IMR-90 (cell line): Measurements from ENCODE around the gene IDI2. TPM values are rescaled to one million over a fixed set of nuclear protein-coding genes. Genes with fewer than 3 reads are reported as not detected.

Experiments used
- ATAC-seq: fragments of 200-7000 bp; cut with Tn5 transposase; 2 replicates; pipeline ENCODE4 v1.9.1; 2020; ENCODE audit warnings: low read depth, mild to moderate bottlenecking, moderate library complexity
- BruUV-seq: library from RNA; stranded (reverse); fragments of 400-500 nt; replicated peaks from 2 replicates; lab custom pipeline; 2021; lab: Mats Ljungman, UMichigan
- CTCF ChIA-PET: fragments of 300-600 bp; formaldehyde crosslinking; extraction: SDS; loops from one replicate; lab custom pipeline; 2021; ENCODE audit warnings: antibody characterized with exemption; lab: Yijun Ruan, JAX
- POLR2A ChIA-PET: fragments of 300-600 bp; sonication (Branson Sonifier 250); formaldehyde crosslinking; loops from one replicate; lab custom pipeline; 2022; ENCODE audit warnings: antibody characterized with exemption; ENCODE audit not compliant: unreplicated experiment; lab: Charles Lee
- DNase-seq: peaks from one replicate; pipeline ENCODE4 v3.0.0; 2013
- H2AFZ ChIP-seq: replicated peaks from 2 replicates; pipeline ENCODE3; 2013; ENCODE audit warnings: low read length, mild to moderate bottlenecking; ENCODE audit not compliant: poor library complexity
- H2AK5ac ChIP-seq: 2 replicates; pipeline ENCODE4 v1.6.1; 2013; ENCODE audit warnings: low read depth, low read length, inconsistent platforms
- H2AK9ac ChIP-seq: replicated peaks from 2 replicates; pipeline ENCODE3; 2013; ENCODE audit warnings: mild to moderate bottlenecking, low read depth, low read length, moderate library complexity; ENCODE audit not compliant: poor library complexity
- H2BK120ac ChIP-seq: 2 replicates; pipeline ENCODE4 v1.6.1; 2013; ENCODE audit warnings: low read depth, low read length, inconsistent platforms
- H2BK15ac ChIP-seq: 3 replicates; pipeline ENCODE4 v1.6.1; 2013; ENCODE audit warnings: low read depth, low read length, inconsistent platforms
- H2BK20ac ChIP-seq: 2 replicates; pipeline ENCODE4 v1.6.1; 2013; ENCODE audit warnings: low read depth, mild to moderate bottlenecking, inconsistent platforms, low read length, moderate library complexity
- H2BK5ac ChIP-seq: 2 replicates; pipeline ENCODE4 v1.6.1; 2013; ENCODE audit warnings: mild to moderate bottlenecking, low read depth, low read length, inconsistent platforms; ENCODE audit not compliant: poor library complexity, severe bottlenecking
- H3K14ac ChIP-seq: replicated peaks from 2 replicates; pipeline ENCODE4 v1.6.1; 2013; ENCODE audit warnings: low read depth, low read length, inconsistent platforms
- H3K18ac ChIP-seq: 2 replicates; pipeline ENCODE4 v1.6.1; 2013; ENCODE audit warnings: low read depth, low read length, control low read depth
- H3K23ac ChIP-seq: 2 replicates; pipeline ENCODE4 v1.6.1; 2013; ENCODE audit warnings: low read depth, low read length, inconsistent platforms
- H3K27ac ChIP-seq: 2 replicates; pipeline ENCODE4 v1.5.1; 2013; ENCODE audit warnings: mild to moderate bottlenecking, control low read depth, low read length; ENCODE audit not compliant: insufficient read depth
- H3K27me3 ChIP-seq: 2 replicates; pipeline ENCODE4 v1.6.1; 2013; ENCODE audit warnings: low read length; ENCODE audit not compliant: control insufficient read depth, insufficient read depth
- H3K36me3 ChIP-seq: 2 replicates; pipeline ENCODE4 v1.6.1; 2013; ENCODE audit warnings: low read length, mixed read lengths; ENCODE audit not compliant: control insufficient read depth, insufficient read depth
- H3K4ac ChIP-seq: 2 replicates; pipeline ENCODE4 v1.6.1; 2013; ENCODE audit warnings: low read depth, low read length, inconsistent platforms
- H3K4me1 ChIP-seq: 2 replicates; pipeline ENCODE4 v1.6.1; 2013; ENCODE audit warnings: low read length, mixed read lengths; ENCODE audit not compliant: control insufficient read depth, insufficient read depth
- H3K4me2 ChIP-seq: 2 replicates; pipeline ENCODE4 v1.6.1; 2013; ENCODE audit warnings: low read depth, mild to moderate bottlenecking, control low read depth, low read length, moderate library complexity
- H3K4me3 ChIP-seq: 2 replicates; pipeline ENCODE4 v1.5.1; 2013; ENCODE audit warnings: low read depth, mild to moderate bottlenecking, control low read depth, low read length, moderate library complexity; ENCODE audit not compliant: insufficient read depth
- H3K56ac ChIP-seq: 2 replicates; pipeline ENCODE4 v1.6.1; 2013; ENCODE audit warnings: low read length, inconsistent platforms; ENCODE audit not compliant: insufficient read depth; ENCODE audit errors: extremely low read depth
- H3K79me1 ChIP-seq, 2 experiments: 2 replicates each; pipeline ENCODE4 v1.6.1; 2013; ENCODE audit warnings: low read length in 2 of 2, inconsistent platforms in 1 of 2, low read depth in 1 of 2
- H3K9ac ChIP-seq: 2 replicates; pipeline ENCODE4 v1.6.1; 2013; ENCODE audit warnings: low read depth, low read length, control low read depth
- H3K9me1 ChIP-seq: 2 replicates; pipeline ENCODE4 v1.6.1; 2013; ENCODE audit warnings: low read length, inconsistent platforms; ENCODE audit not compliant: insufficient read depth
- H3K9me3 ChIP-seq: 2 replicates; pipeline ENCODE4 v1.6.1; 2013; ENCODE audit warnings: low read length; ENCODE audit not compliant: control insufficient read depth, insufficient read depth
- H4K20me1 ChIP-seq: 2 replicates; pipeline ENCODE4 v1.6.1; 2013; ENCODE audit warnings: low read length, inconsistent platforms; ENCODE audit not compliant: insufficient read depth
- H4K5ac ChIP-seq: 2 replicates; pipeline ENCODE4 v1.6.1; 2013; ENCODE audit warnings: mild to moderate bottlenecking, low read depth, low read length, control low read depth
- H4K8ac ChIP-seq, 2 experiments: 2 replicates each; pipeline ENCODE4 v1.6.1; 2013; ENCODE audit warnings: low read depth in 2 of 2, low read length in 2 of 2, control low read depth in 1 of 2, inconsistent platforms in 1 of 2
- H4K91ac ChIP-seq: 2 replicates; pipeline ENCODE4 v1.6.1; 2013; ENCODE audit warnings: low read depth, low read length, inconsistent platforms; ENCODE audit not compliant: insufficient read depth
- CEBPB ChIP-seq: IDR thresholded peaks from 2 replicates; pipeline ENCODE4 v1.6.1; 2012; ENCODE audit warnings: low read depth, low read length, improper control_type of control experiment
- CHD1 ChIP-seq: IDR thresholded peaks from 2 replicates; pipeline ENCODE4 v1.6.1; 2012; ENCODE audit warnings: low read depth, low read length, improper control_type of control experiment
- ELK1 ChIP-seq: fragments of 150-350 bp; IDR thresholded peaks from 2 replicates; pipeline ENCODE4 v1.6.1; 2016; ENCODE audit warnings: low read depth, mild to moderate bottlenecking, low read length, moderate library complexity, borderline replicate concordance
- MAFK ChIP-seq: IDR thresholded peaks from 2 replicates; pipeline ENCODE4 v1.6.1; 2012; ENCODE audit warnings: low read depth, low read length, improper control_type of control experiment
- MXI1 ChIP-seq: IDR thresholded peaks from 2 replicates; pipeline ENCODE4 v1.6.1; 2012; ENCODE audit warnings: low read depth, mild to moderate bottlenecking, low read length, moderate library complexity, borderline replicate concordance
- RAD21 ChIP-seq: IDR thresholded peaks from 2 replicates; pipeline ENCODE4 v1.6.1; 2012; ENCODE audit warnings: low read length, improper control_type of control experiment
- RFX5 ChIP-seq: IDR thresholded peaks from 2 replicates; pipeline ENCODE4 v1.8.0; 2012; ENCODE audit warnings: low read depth, mild to moderate bottlenecking, low read length, moderate library complexity
- SMC3 ChIP-seq: fragments of 150-350 bp; IDR thresholded peaks from 2 replicates; pipeline ENCODE4 v1.6.1; 2016; ENCODE audit warnings: low read depth, mild to moderate bottlenecking, antibody characterized with exemption, low read length, moderate library complexity
- WGBS, 2 experiments: methylation state at CpG; one replicate each; pipeline versions ENCODE4 v1.1.5 to v1.1.7; 2013; ENCODE audit warnings: missing lambda C conversion rate in 2 of 2; ENCODE audit not compliant: insufficient read length in 1 of 2; ENCODE audit errors: extremely low coverage in 2 of 2; 5-methylcytosine and 5-hydroxymethylcytosine counted together
- dilution Hi-C: fragments of 300-500 bp; cut with HindIII; formaldehyde crosslinking; loops from one replicate; pipeline ENCODE4 v1.14.3; 2018; ENCODE audit warnings: low sequenced_read_pairs; ENCODE audit not compliant: unreplicated experiment
- in situ Hi-C: fragments of 300-500 bp; cut with MboI; formaldehyde crosslinking; loops from 3 replicates; pipeline ENCODE4 v1.14.3; 2019; ENCODE audit warnings: low sequenced_read_pairs, inconsistent platforms, mixed read lengths
- intact Hi-C: fragments of 100-400 bp; cut with micrococcal nuclease; formaldehyde crosslinking; loops from 2 replicates; pipeline ENCODE4 v1.10.0; 2022
- polyA plus RNA-seq, 3 experiments: library from polyadenylated mRNA; depleted of rRNA; stranded (reverse); fragments of >200 nt; gene quantifications; 2 replicates each; pipeline ENCODE4 v1.2.3, GENCODE V29; 2012; ENCODE audit warnings: low replicate concordance in 1 of 3
- total RNA-seq: library from RNA; depleted of rRNA; stranded (reverse); fragments of >200 nt; gene quantifications from 2 replicates; pipeline ENCODE4 v1.2.3, GENCODE V29; 2012
- TF ChIP-seq, protein P1 (sequence below): conservative IDR thresholded peaks from 2 replicates; pipeline ENCODE4 v1.5.1; 2012; ENCODE audit warnings: mild to moderate bottlenecking, low read depth, low read length, improper control_type of control experiment

The IDI2 gene
- total and polyA plus RNA-seq, 2 of the 4 experiments (the other 2 are of a cell fraction), result not detected

DNA sequence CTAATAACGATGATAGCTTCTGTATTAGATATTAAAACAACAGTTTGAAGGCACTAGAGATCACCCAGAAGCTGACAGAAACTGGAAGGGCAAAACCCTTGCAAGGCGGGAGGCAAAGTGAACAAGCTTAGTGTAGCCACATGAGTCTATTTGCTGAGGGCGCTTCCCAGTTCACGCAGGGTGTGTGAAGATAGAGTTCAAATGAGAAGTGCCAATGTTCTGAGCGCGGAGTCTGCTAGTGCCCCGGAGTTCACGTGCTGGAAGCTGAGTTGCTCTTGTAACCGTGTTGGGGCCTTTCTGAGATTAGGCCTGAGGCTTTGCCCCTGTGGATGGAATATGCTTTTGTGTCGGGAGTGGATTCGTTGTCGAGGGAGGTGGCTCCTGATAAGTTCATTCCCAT, 54.0 kb downstream of the IDI2 start:
- peaks cover 2% of the 10 kb centered on the region; the same call in 1 of the 2 replicates for H3K27me3 ChIP-seq
- H3K56ac ChIP-seq, result no peak overlapping the region
- H3K27ac ChIP-seq, result no peak overlapping the region
- H2AK9ac ChIP-seq, result no peak overlapping the region
- intact Hi-C loops, result no loop called here
- no peaks in the 10 kb centered on the region; a peak in 1 of 4 replicates for H3K79me1 ChIP-seq
- H3K18ac ChIP-seq, result no peak overlapping the region
- no TSS peak for BruUV-seq
- H3K4me2 ChIP-seq, result no peak overlapping the region
- no peak overlapping the region for H2AFZ ChIP-seq
- no peak overlapping the region for H2BK120ac ChIP-seq
- H2AK5ac ChIP-seq, result no peak overlapping the region
- dilution Hi-C loops, result no loop called here
- no peak overlapping the region for H2BK15ac ChIP-seq
- no peaks in the 10 kb centered on the region for H3K36me3 ChIP-seq
- H4K20me1 ChIP-seq, result no peaks in the 10 kb centered on the region
- no peak overlapping the region for H3K23ac ChIP-seq
- no peak overlapping the region for H3K9ac ChIP-seq
- no peak overlapping the region for H4K8ac ChIP-seq
- POLR2A ChIA-PET, result no interaction called here
- DNase-seq (no peak), ATAC-seq (no peak)
- no peak overlapping the region for H4K91ac ChIP-seq
- H3K4me3 ChIP-seq, result no peak overlapping the region
- no peak overlapping the region for H2BK5ac ChIP-seq
- no peak for TF ChIP-seq RAD21
- no peak for TF ChIP-seq SMC3
- TF ChIP-seq, protein P1, sequence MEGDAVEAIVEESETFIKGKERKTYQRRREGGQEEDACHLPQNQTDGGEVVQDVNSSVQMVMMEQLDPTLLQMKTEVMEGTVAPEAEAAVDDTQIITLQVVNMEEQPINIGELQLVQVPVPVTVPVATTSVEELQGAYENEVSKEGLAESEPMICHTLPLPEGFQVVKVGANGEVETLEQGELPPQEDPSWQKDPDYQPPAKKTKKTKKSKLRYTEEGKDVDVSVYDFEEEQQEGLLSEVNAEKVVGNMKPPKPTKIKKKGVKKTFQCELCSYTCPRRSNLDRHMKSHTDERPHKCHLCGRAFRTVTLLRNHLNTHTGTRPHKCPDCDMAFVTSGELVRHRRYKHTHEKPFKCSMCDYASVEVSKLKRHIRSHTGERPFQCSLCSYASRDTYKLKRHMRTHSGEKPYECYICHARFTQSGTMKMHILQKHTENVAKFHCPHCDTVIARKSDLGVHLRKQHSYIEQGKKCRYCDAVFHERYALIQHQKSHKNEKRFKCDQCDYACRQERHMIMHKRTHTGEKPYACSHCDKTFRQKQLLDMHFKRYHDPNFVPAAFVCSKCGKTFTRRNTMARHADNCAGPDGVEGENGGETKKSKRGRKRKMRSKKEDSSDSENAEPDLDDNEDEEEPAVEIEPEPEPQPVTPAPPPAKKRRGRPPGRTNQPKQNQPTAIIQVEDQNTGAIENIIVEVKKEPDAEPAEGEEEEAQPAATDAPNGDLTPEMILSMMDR, result no peak
- TF ChIP-seq ELK1, result no peak
- no peak for TF ChIP-seq CHD1
- TF ChIP-seq MXI1, result no peak
- TF ChIP-seq MAFK, result no peak
- TF ChIP-seq RFX5, result no peak
- no peak for TF ChIP-seq CEBPB
- peaks cover 9% of the 10 kb centered on the region for H3K4me1 ChIP-seq
- in situ Hi-C loops, result no loop called here
- H3K14ac ChIP-seq, result no peak overlapping the region
- no peak overlapping the region; the same call in 1 of the 2 replicates for H4K5ac ChIP-seq
- CTCF ChIA-PET, result no interaction called here
- no peaks in the 10 kb centered on the region; the same call in none of the 2 replicates for H3K9me3 ChIP-seq
- whole genome bisulfite sequencing, 2 experiments, result 94% methylated on average over 5 of the region's 12 CpGs; no CpG with 5 or more reads in 1 of the 2 experiments
- H2BK20ac ChIP-seq, result no peak overlapping the region
- no peaks in the 10 kb centered on the region for H3K9me1 ChIP-seq
- no peak overlapping the region for H3K4ac ChIP-seq
